HCT116 (cell line): ENCODE measurements around the gene SLC47A1. TPM values are rescaled to one million over a fixed set of nuclear protein-coding genes. Genes with fewer than 3 reads are reported as not detected.

Source experiments
- ATAC-seq: fragments of 200-7000 bp; cut with Tn5 transposase; 2 replicates; pipeline ENCODE4 v1.9.1; 2020; ENCODE audit warnings: mild to moderate bottlenecking, moderate library complexity
- BruUV-seq: library from RNA; stranded (reverse); fragments of 400-500 nt; replicated peaks from 2 replicates; lab custom pipeline; 2021; lab: Mats Ljungman, UMichigan
- CTCF ChIA-PET: fragments of 300-600 bp; sonication (Branson Sonifier 250); formaldehyde crosslinking; loops from one replicate; lab custom pipeline; 2021; ENCODE audit warnings: antibody characterized with exemption; lab: Charles Lee
- POLR2A ChIA-PET: fragments of 300-600, 350-600 bp; sonication (Branson Sonifier 250); formaldehyde crosslinking; loops from one replicate; lab custom pipeline; 2021; ENCODE audit warnings: antibody characterized with exemption; lab: Charles Lee
- RAD21 ChIA-PET, 2 experiments: fragments of 300-600 bp; sonication (Branson Sonifier 250); formaldehyde crosslinking; loops; one replicate each; lab custom pipeline; 2023; ENCODE audit warnings: low total read pairs in 2 of 2; ENCODE audit not compliant: uncharacterized antibody in 2 of 2, unreplicated experiment in 2 of 2, low non-redundant PET in 1 of 2; lab: Charles Lee
- DNase-seq: peaks from one replicate; pipeline ENCODE4 v3.0.0-alpha.2; 2010; ENCODE audit warnings: low read depth, low spot score
- H2AFZ ChIP-seq: fragments of 200-600 bp; shearing (Covaris generic), sonication (generic); 2 replicates; pipeline ENCODE4 v1.6.1; 2017; ENCODE audit warnings: low read depth, mixed run types, mixed read lengths, antibody characterized with exemption, low read length; ENCODE audit not compliant: poor library complexity, severe bottlenecking
- H3K27ac ChIP-seq: 2 replicates; pipeline ENCODE4 v1.5.1; 2012; ENCODE audit warnings: low read depth, low read length
- H3K27me3 ChIP-seq: fragments of 200-600 bp; sonication (generic); 2 replicates; pipeline ENCODE4 v1.6.1; 2016; ENCODE audit warnings: mixed run types, low read length, mixed read lengths; ENCODE audit not compliant: insufficient read depth
- H3K36me3 ChIP-seq, 2 experiments: fragments of 200-500 bp in 1 of 2; fragments of 200-600 bp in 1 of 2; sonication (Bioruptor generic) in 1 of 2; sonication (generic) in 1 of 2; 2 replicates each; pipeline versions ENCODE4 v1.5.1 to v1.6.1; 2014 to 2016; ENCODE audit warnings: low read length in 2 of 2, inconsistent platforms in 1 of 2, mixed read lengths in 1 of 2, mixed run types in 1 of 2; ENCODE audit not compliant: insufficient read depth in 2 of 2, control insufficient read depth in 1 of 2
- H3K4me1 ChIP-seq, 2 experiments: fragments of 200-600 bp in 1 of 2; sonication (generic) in 1 of 2; 2 replicates each; pipeline versions ENCODE4 v1.5.1 to v1.6.1; 2012 to 2017; ENCODE audit warnings: low read length in 2 of 2, inconsistent platforms in 1 of 2, mild to moderate bottlenecking in 1 of 2, mixed read lengths in 1 of 2, mixed run types in 1 of 2, moderate library complexity in 1 of 2; ENCODE audit not compliant: insufficient read depth in 2 of 2, control insufficient read depth in 1 of 2
- H3K4me2 ChIP-seq: fragments of 200-600 bp; sonication (generic); 2 replicates; pipeline ENCODE4 v1.6.1; 2017; ENCODE audit warnings: mixed run types, low read length, mixed read lengths
- H3K4me3 ChIP-seq, 2 experiments: fragments of 200-600 bp in 1 of 2; sonication (generic) in 1 of 2; replicated peaks in 1 of 2; 2 replicates each; pipeline ENCODE4 v1.5.1; 2011 to 2016; ENCODE audit warnings: low read length in 2 of 2, control low read depth in 1 of 2, low read depth in 1 of 2, mild to moderate bottlenecking in 1 of 2, mixed read lengths in 1 of 2, mixed run types in 1 of 2
- H3K79me2 ChIP-seq: fragments of 200-600 bp; sonication (generic); 2 replicates; pipeline ENCODE4 v1.6.1; 2017; ENCODE audit warnings: mild to moderate bottlenecking, mixed run types, low read length, moderate library complexity, mixed read lengths; ENCODE audit not compliant: insufficient read depth
- H3K9ac ChIP-seq: fragments of 200-600 bp; sonication (generic); 2 replicates; pipeline ENCODE4 v1.6.1; 2016; ENCODE audit warnings: low read length, mixed read lengths
- H3K9me2 ChIP-seq: fragments of 200-600 bp; sonication (generic), shearing (Covaris generic); 2 replicates; pipeline ENCODE4 v1.6.1; 2017; ENCODE audit warnings: mixed run types, mild to moderate bottlenecking, moderate library complexity; ENCODE audit not compliant: insufficient read depth
- H3K9me3 ChIP-seq, 2 experiments: fragments of 200-500 bp in 1 of 2; fragments of 200-600 bp in 1 of 2; sonication (Bioruptor generic) in 1 of 2; sonication (generic) in 1 of 2; 2 replicates each; pipeline ENCODE4 v1.6.1; 2014 to 2017; ENCODE audit warnings: low read length in 2 of 2, mixed read lengths in 2 of 2, inconsistent platforms in 1 of 2, low read depth in 1 of 2, mild to moderate bottlenecking in 1 of 2, mixed run types in 1 of 2, moderate library complexity in 1 of 2; ENCODE audit not compliant: control insufficient read depth in 1 of 2, insufficient read depth in 1 of 2
- H4K20me1 ChIP-seq: fragments of 200-600 bp; sonication (generic), shearing (Covaris generic); 2 replicates; pipeline ENCODE4 v1.6.1; 2017; ENCODE audit warnings: mixed run types, mild to moderate bottlenecking, moderate library complexity; ENCODE audit not compliant: insufficient read depth
- CBX3 ChIP-seq: IDR thresholded peaks from 2 replicates; pipeline ENCODE4 v1.6.1; 2012; ENCODE audit warnings: low read depth
- CEBPB ChIP-seq: IDR thresholded peaks from 2 replicates; pipeline ENCODE4 v1.6.1; 2012; ENCODE audit warnings: low read depth
- ELF1 ChIP-seq: IDR thresholded peaks from 2 replicates; pipeline ENCODE4 v1.6.1; 2012; ENCODE audit warnings: low read depth, borderline replicate concordance
- EZH2 ChIP-seq: fragments of 200-600 bp; sonication (generic); IDR thresholded peaks from 2 replicates; pipeline ENCODE4 v1.6.1; 2017; ENCODE audit warnings: antibody characterized with exemption, mixed run types
- EZH2phosphoT487 ChIP-seq: fragments of 200-600 bp; IDR thresholded peaks from 2 replicates; pipeline ENCODE4 v1.6.1; 2018; ENCODE audit warnings: antibody characterized with exemption, borderline replicate concordance
- FOSL1 ChIP-seq: IDR thresholded peaks from 2 replicates; pipeline ENCODE4 v1.6.1; 2012; ENCODE audit warnings: low read depth
- JUND ChIP-seq: IDR thresholded peaks from 2 replicates; pipeline ENCODE4 v1.6.1; 2012
- POLR2A ChIP-seq: IDR thresholded peaks from 2 replicates; pipeline ENCODE4 v1.7.0; 2011; ENCODE audit warnings: borderline replicate concordance; ENCODE audit not compliant: insufficient read depth, insufficient read length; ENCODE audit errors: extremely low read depth
- RAD21 ChIP-seq: IDR thresholded peaks from 2 replicates; pipeline ENCODE4 v1.6.1; 2012; ENCODE audit warnings: low read depth, mild to moderate bottlenecking
- SIN3A ChIP-seq: IDR thresholded peaks from 2 replicates; pipeline ENCODE4 v1.6.1; 2012; ENCODE audit warnings: low read depth
- SRF ChIP-seq: IDR thresholded peaks from 2 replicates; pipeline ENCODE4 v1.6.1; 2012; ENCODE audit warnings: low read depth
- TCF7L2 ChIP-seq: IDR thresholded peaks from 2 replicates; pipeline ENCODE4 v1.7.0; 2011; ENCODE audit warnings: borderline replicate concordance, inconsistent platforms; ENCODE audit not compliant: insufficient read depth, insufficient read length; ENCODE audit errors: extremely low read depth
- YY1 ChIP-seq: IDR thresholded peaks from 2 replicates; pipeline ENCODE4 v1.6.1; 2011; ENCODE audit warnings: low read length, low read depth, moderate library complexity, mild to moderate bottlenecking; ENCODE audit not compliant: insufficient replicate concordance; ENCODE audit errors: extremely low read depth
- intact Hi-C: fragments of 100-400 bp; cut with micrococcal nuclease; formaldehyde crosslinking; loops from 2 replicates; pipeline ENCODE4 v1.10.0; 2022
- total RNA-seq: library from RNA; stranded (reverse); gene quantifications from one replicate; pipeline ENCODE4 v1.2.1, GENCODE V29; 2021; ENCODE audit not compliant: unreplicated experiment
- TF ChIP-seq, protein P1 (sequence below), 3 experiments: fragments of 200-600 bp in 1 of 3; sonication (generic) in 1 of 3; IDR thresholded peaks in 2 of 3; conservative IDR thresholded peaks in 1 of 3; 2 replicates each; pipeline ENCODE4 v1.5.1; 2012 to 2017; ENCODE audit warnings: low read depth in 2 of 3, low read length in 2 of 3, antibody characterized with exemption in 1 of 3, borderline replicate concordance in 1 of 3, control low read depth in 1 of 3, mild to moderate bottlenecking in 1 of 3, mixed read lengths in 1 of 3, mixed run types in 1 of 3, moderate library complexity in 1 of 3; ENCODE audit not compliant: insufficient read depth in 1 of 3
- TF ChIP-seq, protein P2 (sequence below): IDR thresholded peaks from 2 replicates; pipeline ENCODE4 v1.6.1; 2012
- TF ChIP-seq, protein P3 (sequence below): IDR thresholded peaks from 2 replicates; pipeline ENCODE4 v1.6.1; 2012

The SLC47A1 gene
- total RNA-seq, 1 experiment from 2014 or later, result 0.17 TPM

DNA sequence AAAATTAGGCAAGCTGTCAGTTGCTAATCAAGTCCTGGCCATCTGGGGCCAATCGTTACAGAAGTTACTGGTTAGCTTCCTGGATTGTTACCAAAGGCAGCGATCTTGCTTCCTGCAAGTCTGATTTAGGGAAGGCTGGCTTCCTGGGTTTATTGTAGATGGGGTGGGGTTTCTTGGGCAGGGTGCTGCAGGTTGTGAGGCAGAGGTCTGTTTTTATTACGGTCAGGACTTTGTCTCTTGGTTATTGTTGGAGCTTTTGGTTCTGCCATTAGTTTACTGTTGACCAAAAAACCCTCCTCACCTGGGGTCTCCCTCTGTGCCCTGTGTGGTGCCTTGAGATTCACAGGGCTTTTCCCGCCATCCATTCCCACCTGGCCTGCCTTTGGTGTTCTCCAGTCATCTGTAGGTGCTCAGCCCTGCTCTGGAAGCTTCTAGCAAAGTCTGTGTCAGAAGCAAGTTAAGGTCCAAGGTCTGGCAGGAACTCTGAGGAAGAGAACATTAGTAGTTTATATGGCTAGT, 36.9 kb downstream of the SLC47A1 start:
- CTCF ChIA-PET, result no interaction called here
- RAD21 ChIA-PET, result no interaction called here
- TF ChIP-seq SIN3A (no peak), EZH2 (no peak), RAD21 (no peak), TCF7L2 (no peak), FOSL1 (no peak), ELF1 (no peak), EZH2phosphoT487 (no peak), CEBPB (no peak), YY1 (no peak), CBX3 (no peak), JUND (no peak), POLR2A (no peak), SRF (no peak)
- TF ChIP-seq, protein P1, sequence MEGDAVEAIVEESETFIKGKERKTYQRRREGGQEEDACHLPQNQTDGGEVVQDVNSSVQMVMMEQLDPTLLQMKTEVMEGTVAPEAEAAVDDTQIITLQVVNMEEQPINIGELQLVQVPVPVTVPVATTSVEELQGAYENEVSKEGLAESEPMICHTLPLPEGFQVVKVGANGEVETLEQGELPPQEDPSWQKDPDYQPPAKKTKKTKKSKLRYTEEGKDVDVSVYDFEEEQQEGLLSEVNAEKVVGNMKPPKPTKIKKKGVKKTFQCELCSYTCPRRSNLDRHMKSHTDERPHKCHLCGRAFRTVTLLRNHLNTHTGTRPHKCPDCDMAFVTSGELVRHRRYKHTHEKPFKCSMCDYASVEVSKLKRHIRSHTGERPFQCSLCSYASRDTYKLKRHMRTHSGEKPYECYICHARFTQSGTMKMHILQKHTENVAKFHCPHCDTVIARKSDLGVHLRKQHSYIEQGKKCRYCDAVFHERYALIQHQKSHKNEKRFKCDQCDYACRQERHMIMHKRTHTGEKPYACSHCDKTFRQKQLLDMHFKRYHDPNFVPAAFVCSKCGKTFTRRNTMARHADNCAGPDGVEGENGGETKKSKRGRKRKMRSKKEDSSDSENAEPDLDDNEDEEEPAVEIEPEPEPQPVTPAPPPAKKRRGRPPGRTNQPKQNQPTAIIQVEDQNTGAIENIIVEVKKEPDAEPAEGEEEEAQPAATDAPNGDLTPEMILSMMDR (IDR thresholded peaks at IDR 0.05 in 2 of 3, conservative IDR thresholded peaks at IDR 0.05 in 1 of 3; ENCODE audit: borderline replicate concordance in 1 of 3, insufficient read depth in 1 of 3, low read depth in 2 of 3, low read length in 2 of 3), result no peak
- TF ChIP-seq, protein P2, sequence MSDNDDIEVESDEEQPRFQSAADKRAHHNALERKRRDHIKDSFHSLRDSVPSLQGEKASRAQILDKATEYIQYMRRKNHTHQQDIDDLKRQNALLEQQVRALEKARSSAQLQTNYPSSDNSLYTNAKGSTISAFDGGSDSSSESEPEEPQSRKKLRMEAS, result no peak
- TF ChIP-seq, protein P3, sequence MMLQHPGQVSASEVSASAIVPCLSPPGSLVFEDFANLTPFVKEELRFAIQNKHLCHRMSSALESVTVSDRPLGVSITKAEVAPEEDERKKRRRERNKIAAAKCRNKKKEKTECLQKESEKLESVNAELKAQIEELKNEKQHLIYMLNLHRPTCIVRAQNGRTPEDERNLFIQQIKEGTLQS, result no peak

More for the DNA sequence above, 36.9 kb downstream of the SLC47A1 start:
- POLR2A ChIA-PET, result no interaction called here
- BruUV-seq, result no TSS peak
- Histone ChIP-seq H3K4me2 (no peak overlapping the region), H3K9ac (no peak overlapping the region), H3K4me3 (no peak overlapping the region), H3K27me3 (no peaks in the 10 kb centered on the region), H3K9me2 (no peaks in the 10 kb centered on the region), H4K20me1 (no peaks in the 10 kb centered on the region), H2AFZ (no peak overlapping the region), H3K36me3 (no peaks in the 10 kb centered on the region), H3K79me2 (no peaks in the 10 kb centered on the region), H3K4me1 (peaks cover 0 to 5% of the 10 kb centered on the region in 2 experiments; a peak in 1 of 4 replicates), H3K9me3 (no peaks in the 10 kb centered on the region), H3K27ac (no peak overlapping the region)
- no peak for DNase-seq
- ATAC-seq, result no peak
- intact Hi-C loops, result no loop called here
